ENCODE measurements around the gene ST3GAL6. TPM values are rescaled to one million over a fixed set of nuclear protein-coding genes. Genes with fewer than 3 reads are reported as not detected.

Gene ST3GAL6
- total and polyA plus RNA-seq, 2 of the 4 experiments (the other 2 are of a cell fraction): 0.36 to 0.99 TPM

- Histone ChIP-seq H2BK5ac (ENCODE audit: low read depth, low read length, poor library complexity, severe bottlenecking) (no peak overlapping the region), H3K9me3 (ENCODE audit: control insufficient read depth, insufficient read depth, low read length) (no peaks in the 10 kb centered on the region), H3K4me2 (ENCODE audit: low read depth, low read length) (no peak overlapping the region), H4K20me1 (ENCODE audit: insufficient read depth, low read length) (no peaks in the 10 kb centered on the region; the same call in 1 of the 2 replicates), H2AK9ac (replicated peaks; ENCODE audit: low read depth, low read length, poor library complexity) (peak overlapping the region; percentile 75), H2BK120ac (ENCODE audit: low read depth, low read length) (no peak overlapping the region), H3K27me3 (ENCODE audit: control insufficient read depth, insufficient read depth, low read length) (no peaks in the 10 kb centered on the region), H3K4me3 (ENCODE audit: insufficient read depth, low read depth, low read length) (no peak overlapping the region), H3K79me1 (ENCODE audit: low read depth in 1 of 2, low read length in 2 of 2) (peaks cover 12% of the 10 kb centered on the region in 2 experiments; a peak in 3 of 4 replicates), H2AFZ (replicated peaks; ENCODE audit: low read length, poor library complexity) (peak overlapping the region; percentile 54), H3K9ac (ENCODE audit: low read depth, low read length) (no peak overlapping the region), H4K91ac (ENCODE audit: insufficient read depth, low read depth, low read length) (no peak overlapping the region), H2BK15ac (ENCODE audit: low read depth, low read length) (no peak overlapping the region), H3K4ac (ENCODE audit: low read depth, low read length) (no peak overlapping the region), H3K27ac (ENCODE audit: insufficient read depth, low read length) (no peak overlapping the region), H4K5ac (ENCODE audit: low read depth, low read length) (no peak overlapping the region), H3K18ac (ENCODE audit: low read depth, low read length) (no peak overlapping the region), H2BK20ac (ENCODE audit: low read depth, low read length) (no peak overlapping the region), H3K23ac (ENCODE audit: low read depth, low read length) (no peak overlapping the region), H3K56ac (ENCODE audit: extremely low read depth, insufficient read depth, low read length) (no peak overlapping the region), H2AK5ac (ENCODE audit: low read depth, low read length) (no peak overlapping the region), H3K36me3 (ENCODE audit: control insufficient read depth, insufficient read depth, low read length) (peaks cover 36% of the 10 kb centered on the region), H3K4me1 (ENCODE audit: control insufficient read depth, insufficient read depth, low read length) (no peaks in the 10 kb centered on the region), H3K14ac (replicated peaks; ENCODE audit: low read depth, low read length) (no peak overlapping the region), H3K9me1 (ENCODE audit: insufficient read depth, low read length) (0 out of 2 replicates have a peak, but pooled peaks cover 3% of the 10 kb centered on the region), H4K8ac (ENCODE audit: low read depth in 2 of 2, low read length in 2 of 2) (no peak overlapping the region)
- ATAC-seq (ENCODE audit: low read depth) (no peak), DNase-seq (no peak)
- dilution Hi-C loops (cut with HindIII; ENCODE audit: low sequenced_read_pairs, unreplicated experiment): no loop called here
- in situ Hi-C loops (cut with MboI; ENCODE audit: low sequenced_read_pairs): no loop called here
- intact Hi-C loops (cut with micrococcal nuclease): no loop called here
- WGBS, 2 experiments (ENCODE audit: extremely low coverage in 2 of 2, insufficient read length in 1 of 2): 100% methylated on average over 1 of the region's 6 CpGs; no CpG with 5 or more reads in 1 of the 2 experiments
- ChIA-PET POLR2A (ENCODE audit: unreplicated experiment) (no interaction called here), CTCF (interaction anchor here (1.1 kb wide), 1 partner anchor 203 kb away, joined by 3 read pairs; no protein-coding TSS in a partner anchor)
- no peak for TF ChIP-seq MAZ (IDR thresholded peaks at IDR 0.05; ENCODE audit: borderline replicate concordance, low read depth, low read length)
- no TSS peak for BruUV-seq (replicated peaks)
Measured at GRCh38 chr3:98805571-98805970, 42.4 kb downstream of the ST3GAL6 start.

Data from IMR-90 (cell line).